Measurements from ENCODE around the gene DCP1B.

- no peak for TF ChIP-seq EZH2 (IDR thresholded peaks at IDR 0.05)
- no peak for TF ChIP-seq POLR2AphosphoS5 (IDR thresholded peaks at IDR 0.05; ENCODE audit: borderline replicate concordance, low read depth, low read length)
- TF ChIP-seq FOXP2 (optimal IDR thresholded peaks at IDR 0.05; ENCODE audit: control extremely low read depth, extremely low read length, insufficient read depth), result no peak
Observed at GRCh38 chr12:2011643-2012607, 7.7 kb upstream of the DCP1B start.

Data from SK-N-MC (cell line).